HepG2 (cell line): ENCODE measurements around the gene PYGL. TPM values are rescaled to one million over a fixed set of nuclear protein-coding genes. Genes with fewer than 3 reads are reported as not detected.
A peak's percentile ranks its signal among the peaks of the same experiment; 100 is the strongest.

ENCODE experiments used
- ATAC-seq: fragments of 200-7000 bp; cut with Tn5 transposase; 3 replicates; pipeline ENCODE4 v1.9.1; 2020; ENCODE audit warnings: mild to moderate bottlenecking, moderate library complexity
- BruUV-seq: library from RNA; stranded (reverse); fragments of 400-500 nt; replicated peaks from 2 replicates; lab custom pipeline; 2021; lab: Mats Ljungman, UMichigan
- CTCF ChIA-PET: fragments of 300-600 bp; formaldehyde crosslinking; extraction: SDS; loops from one replicate; lab custom pipeline; 2021; ENCODE audit warnings: low total read pairs, inconsistent platforms, low intra/inter-chr PET ratio; lab: Yijun Ruan, JAX
- POLR2A ChIA-PET: fragments of 350-600 bp; sonication (Branson Sonifier 250); formaldehyde crosslinking; loops from one replicate; lab custom pipeline; 2020; ENCODE audit warnings: antibody characterized with exemption, inconsistent platforms; lab: Yijun Ruan, JAX
- DNase-seq: peaks from one replicate; pipeline ENCODE4 v3.0.0-alpha.2; 2015; ENCODE audit warnings: low spot score
- FAIRE-seq: peaks from 3 replicates; lab custom pipeline; 2011; peaks lifted over from hg19 to GRCh38; lab: Jason Lieb, UNC
- H2AFZ ChIP-seq: one replicate; pipeline ENCODE4 v1.6.1; 2011; ENCODE audit warnings: low read length, inconsistent platforms
- H3K27ac ChIP-seq: fragments of 300-600 bp; 3 replicates; pipeline ENCODE4 v1.8.0; 2011; ENCODE audit warnings: mixed run types, mild to moderate bottlenecking, mixed read lengths, low read length, inconsistent platforms; ENCODE audit not compliant: insufficient read depth; ENCODE audit errors: extremely low read length
- H3K27me3 ChIP-seq, 2 experiments: fragments of 200-600 bp in 1 of 2; 2 replicates in 1 of 2; 3 replicates in 1 of 2; pipeline versions ENCODE4 v1.6.0 to v1.8.0; 2011; ENCODE audit warnings: low read length in 2 of 2, mild to moderate bottlenecking in 2 of 2, moderate library complexity in 2 of 2, inconsistent platforms in 1 of 2; ENCODE audit not compliant: insufficient read depth in 2 of 2, control insufficient read depth in 1 of 2
- H3K36me3 ChIP-seq, 2 experiments: fragments of 200-600 bp in 1 of 2; replicated peaks in 1 of 2; 2 replicates in 1 of 2; 3 replicates in 1 of 2; pipeline versions ENCODE4 v1.5.1 to v1.8.0; 2011; ENCODE audit warnings: low read length in 2 of 2, inconsistent platforms in 1 of 2; ENCODE audit not compliant: insufficient read depth in 2 of 2, control insufficient read depth in 1 of 2
- H3K4me1 ChIP-seq: 2 replicates; pipeline ENCODE4 v1.5.1; 2012; ENCODE audit warnings: low read length, inconsistent platforms; ENCODE audit not compliant: insufficient read depth
- H3K4me2 ChIP-seq: 2 replicates; pipeline ENCODE4 v1.6.0; 2011; ENCODE audit warnings: low read depth, low read length, inconsistent platforms
- H3K4me3 ChIP-seq, 3 experiments: fragments of 200-600 bp in 1 of 3; sonication (generic), shearing (Covaris generic) in 1 of 3; replicated peaks in 1 of 3; 2 replicates each; pipeline ENCODE4 v1.5.1; 2011 to 2016; ENCODE audit warnings: low read length in 3 of 3, inconsistent platforms in 2 of 3, low read depth in 2 of 3, mild to moderate bottlenecking in 2 of 3, control low read depth in 1 of 3, mixed read lengths in 1 of 3; ENCODE audit not compliant: insufficient read depth in 1 of 3
- H3K79me2 ChIP-seq: one replicate; pipeline ENCODE4 v1.6.1; 2011; ENCODE audit warnings: low read length, inconsistent platforms; ENCODE audit not compliant: insufficient read depth
- H3K9ac ChIP-seq: 2 replicates; pipeline ENCODE4 v1.6.0; 2011; ENCODE audit warnings: mild to moderate bottlenecking, low read depth, low read length, inconsistent platforms; ENCODE audit not compliant: insufficient read depth
- H3K9me3 ChIP-seq: 2 replicates; pipeline ENCODE4 v1.5.1; 2012; ENCODE audit warnings: mild to moderate bottlenecking, low read length
- H4K20me1 ChIP-seq: 2 replicates; pipeline ENCODE4 v1.6.0; 2011; ENCODE audit warnings: inconsistent platforms, mild to moderate bottlenecking, low read length, moderate library complexity; ENCODE audit not compliant: insufficient read depth
- ARID5B ChIP-seq: IDR thresholded peaks from 2 replicates; pipeline ENCODE4 v1.4.0; 2020; ENCODE audit warnings: mild to moderate bottlenecking, missing genetic modification reagents
- FOXA1 ChIP-seq, 2 experiments: fragments of 450-650 bp in 1 of 2; sonication (generic) in 1 of 2; formaldehyde crosslinking in 1 of 2; IDR thresholded peaks; 2 replicates each; pipeline versions ENCODE4 v1.4.0 to v1.6.1; 2016 to 2020; ENCODE audit warnings: missing genetic modification reagents in 1 of 2
- FOXA3 ChIP-seq: IDR thresholded peaks from 2 replicates; pipeline ENCODE4 v1.6.1; 2016; ENCODE audit warnings: missing genetic modification reagents, missing compliant biosample characterization
- HNRNPLL ChIP-seq: fragments of 200-400 bp; formaldehyde crosslinking; IDR thresholded peaks from 2 replicates; pipeline ENCODE4 v1.6.1; 2017; ENCODE audit warnings: mild to moderate bottlenecking, low read depth, low read length; ENCODE audit not compliant: poor library complexity, severe bottlenecking
- HOXA3 ChIP-seq: sonication (generic); formaldehyde crosslinking; IDR thresholded peaks from 2 replicates; pipeline ENCODE4 v1.5.0; 2020; ENCODE audit warnings: missing genetic modification reagents
- MTF1 ChIP-seq: sonication (generic); formaldehyde crosslinking; IDR thresholded peaks from 2 replicates; pipeline ENCODE4 v1.5.0; 2020; ENCODE audit warnings: missing genetic modification reagents
- MYC ChIP-seq: sonication (generic); formaldehyde crosslinking; IDR thresholded peaks from 2 replicates; pipeline ENCODE4 v1.9.0; 2021; ENCODE audit warnings: missing genetic modification reagents, borderline replicate concordance
- NCOA1 ChIP-seq: sonication (generic); formaldehyde crosslinking; IDR thresholded peaks from 2 replicates; pipeline ENCODE4 v1.9.0; 2021; ENCODE audit warnings: missing genetic modification reagents
- RARA ChIP-seq: IDR thresholded peaks from 2 replicates; pipeline ENCODE4 v1.6.1; 2016; ENCODE audit warnings: missing genetic modification reagents, missing compliant biosample characterization
- RFXANK ChIP-seq: IDR thresholded peaks from 2 replicates; pipeline ENCODE4 v1.6.1; 2016
- SAP130 ChIP-seq: IDR thresholded peaks from 2 replicates; pipeline ENCODE4 v1.6.1; 2016; ENCODE audit warnings: low read depth
- SOX5 ChIP-seq: IDR thresholded peaks from 2 replicates; pipeline ENCODE4 v1.6.1; 2016; ENCODE audit warnings: borderline replicate concordance
- TFAP4 ChIP-seq: sonication (generic); IDR thresholded peaks from 2 replicates; pipeline ENCODE4 v1.6.1; 2016; ENCODE audit warnings: low read depth, borderline replicate concordance
- ZNF496 ChIP-seq: sonication (generic); formaldehyde crosslinking; IDR thresholded peaks from 2 replicates; pipeline ENCODE4 v1.8.1; 2023; ENCODE audit warnings: mild to moderate bottlenecking, moderate library complexity, missing genetic modification reagents; ENCODE audit not compliant: insufficient replicate concordance
- WGBS: methylation state at CpG from one replicate; pipeline ENCODE4 v1.1.6; 2017; ENCODE audit warnings: low lambda C conversion rate; 5-methylcytosine and 5-hydroxymethylcytosine counted together
- in situ Hi-C: cut with HindIII; loops from 2 replicates; pipeline ENCODE4 v1.10.0; 2017; ENCODE audit warnings: low pct_unique_long_range_greater_than_20kb; ENCODE audit not compliant: extremely low pct_ligation_motif_present
- intact Hi-C: fragments of 100-400 bp; cut with micrococcal nuclease; formaldehyde crosslinking; loops from one replicate; pipeline ENCODE4 v1.10.0; 2022; ENCODE audit not compliant: unreplicated experiment
- polyA plus RNA-seq, 8 experiments: library from polyadenylated mRNA; depleted of rRNA in 3 of 8; stranded (reverse) in 7 of 8; unstranded in 1 of 8; fragments of >200 nt; fragmentation: Illumina TruSeq in 4 of 8; extraction: Trizol in 4 of 8; gene quantifications; 2 replicates each; pipeline versions ENCODE4 v1.2.1 to v1.2.3, GENCODE V29; 2011 to 2016; ENCODE audit warnings: low read depth in 4 of 8, missing spikeins in 1 of 8, mixed read lengths in 1 of 8; ENCODE audit not compliant: insufficient read depth in 1 of 8
- total RNA-seq, 5 experiments: library from RNA; depleted of rRNA; stranded (reverse); fragments of >200 nt; fragmentation: Illumina TruSeq; extraction: Trizol; gene quantifications; 2 replicates each; pipeline ENCODE4 v1.2.3, GENCODE V29; 2016; ENCODE audit warnings: low read depth in 1 of 5

PYGL gene
- total and polyA plus RNA-seq, 2 of the 13 experiments (the other 11 are each of a cell fraction or from before 2014, with no cell fraction given) = 98.4 to 110 TPM

DNA sequence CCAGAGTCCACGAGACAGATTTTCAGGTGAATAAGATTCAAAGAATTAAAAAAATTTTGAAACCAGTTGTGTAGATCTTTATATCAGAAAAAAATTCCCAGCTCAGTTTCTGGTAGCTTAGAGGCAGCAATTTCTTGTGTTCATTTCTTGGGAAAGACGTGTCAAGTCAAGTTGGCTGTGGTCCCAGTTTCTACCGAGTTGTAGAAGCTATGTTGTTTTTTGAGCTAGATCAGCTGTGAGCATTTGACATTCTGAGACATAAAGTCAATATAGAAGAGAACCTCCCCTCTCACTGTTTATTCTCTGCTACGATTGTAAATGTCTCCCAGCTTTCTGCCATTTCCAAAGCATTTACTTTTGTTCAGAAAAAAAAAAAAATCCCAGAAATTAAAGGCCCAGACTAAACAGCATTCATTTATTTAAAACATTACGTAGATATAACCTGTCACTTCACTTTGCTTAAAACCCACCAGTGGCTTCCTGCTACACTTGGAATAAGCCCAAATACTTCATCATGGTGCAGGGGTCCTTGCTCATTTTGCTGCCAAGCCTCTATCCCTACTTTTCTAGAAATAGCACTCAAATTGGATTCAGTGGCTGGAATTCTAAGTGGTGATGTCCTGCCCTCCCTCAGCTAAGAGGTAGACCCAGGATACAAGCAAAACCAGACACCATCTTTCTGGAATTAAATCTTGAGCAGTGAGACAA, 20.6 kb upstream of the PYGL start:
- intact Hi-C loops = no loop called here
- no peak for TF ChIP-seq HOXA3 (CRISPR knock-in tag)
- TF ChIP-seq TFAP4 = peak; percentile 96
- TF ChIP-seq RFXANK (CRISPR knock-in tag) = no peak
- no peak for TF ChIP-seq MYC (CRISPR knock-in tag)
- peak; percentile 76 for TF ChIP-seq SAP130 (CRISPR knock-in tag)
- no peak for TF ChIP-seq NCOA1 (CRISPR knock-in tag)
- TF ChIP-seq FOXA3 = peak; percentile 28; the same call in 1 of the 2 replicates
- TF ChIP-seq SOX5 (CRISPR knock-in tag) = peak; percentile 15; the same call in 1 of the 2 replicates
- TF ChIP-seq RARA = no peak
- TF ChIP-seq HNRNPLL = no peak
- peak; percentile 53; the same call in 1 of the 2 replicates for TF ChIP-seq ARID5B (CRISPR knock-in tag)
- TF ChIP-seq MTF1 (CRISPR knock-in tag) = no peak
- no peak for TF ChIP-seq FOXA1 (IDR thresholded peaks at IDR 0.05)
- TF ChIP-seq FOXA1 (CRISPR knock-in tag; IDR thresholded peaks at IDR 0.05) = 0 out of 2 replicates have a peak, but pooled peaks have one; percentile 11
- TF ChIP-seq ZNF496 (CRISPR knock-in tag) = no peak
- CTCF ChIA-PET = no interaction called here

More for the DNA sequence above, 20.6 kb upstream of the PYGL start:
- FAIRE-seq = no peak
- in situ Hi-C loops = no loop called here
- Histone ChIP-seq H3K79me2 (no peaks in the 10 kb centered on the region), H3K4me1 (peaks cover 10% of the 10 kb centered on the region; the same call in 1 of the 2 replicates), H3K9ac (no peak overlapping the region), H3K9me3 (no peaks in the 10 kb centered on the region), H3K27ac (no peak overlapping the region), H3K27me3 (no peaks in the 10 kb centered on the region; a peak in 1 of 5 replicates), H3K4me3 (no peak overlapping the region), H3K4me2 (no peak overlapping the region), H2AFZ (no peak overlapping the region), H3K36me3 (no peaks in the 10 kb centered on the region), H4K20me1 (no peaks in the 10 kb centered on the region)
- 20% methylated on average over 5 of the region's 5 CpGs for WGBS
- DNase-seq = peak; percentile 45
- POLR2A ChIA-PET = interaction anchor here (1.0 to 1.6 kb wide), 2 partner anchors 20 to 29 kb away, joined by 3 to 5 read pairs; partner anchors contain the start of gene PYGL
- peak; percentile 43; the same call in 2 of the 3 replicates for ATAC-seq
- no TSS peak for BruUV-seq
